WTC11 (cell line): ENCODE data around the gene SLC19A1. TPM values are rescaled to one million over a fixed set of nuclear protein-coding genes. Genes with fewer than 3 reads are reported as not detected.
"Not testable (repeated sequence)": the region's sequence is repeated elsewhere in the genome, so short reads cannot be mapped to it uniquely, and the experiment has no call there.

ENCODE experiments used
- ATAC-seq: fragments of 200-7000 bp; cut with Tn5 transposase; 2 replicates; pipeline ENCODE4 v1.10.0; 2021; ENCODE audit warnings: mild to moderate bottlenecking, moderate library complexity
- CTCF ChIA-PET: fragments of 300-600 bp; sonication (Branson Sonifier 250); formaldehyde crosslinking; loops from one replicate; lab custom pipeline; 2021; ENCODE audit warnings: antibody characterized with exemption; lab: Charles Lee
- POLR2A ChIA-PET: fragments of 350-600 bp; sonication (Branson Sonifier 250); formaldehyde crosslinking; loops from one replicate; lab custom pipeline; 2021; ENCODE audit warnings: antibody characterized with exemption; lab: Charles Lee
- DNase-seq: peaks from one replicate; pipeline ENCODE4 v3.0.0; 2021; ENCODE audit warnings: low spot score
- H3K27ac Mint-ChIP-seq: 2 replicates; pipeline ENCODE4 v1.8.0; 2021; ENCODE audit warnings: mixed read lengths
- H3K27me3 Mint-ChIP-seq: 2 replicates; pipeline ENCODE4 v1.8.0; 2021; ENCODE audit warnings: low read depth, mild to moderate bottlenecking, moderate library complexity, mixed read lengths
- H3K36me3 Mint-ChIP-seq: 2 replicates; pipeline ENCODE4 v1.8.0; 2021; ENCODE audit warnings: mixed read lengths
- H3K4me1 Mint-ChIP-seq: 2 replicates; pipeline ENCODE4 v1.8.0; 2022; ENCODE audit warnings: mixed read lengths
- H3K4me3 Mint-ChIP-seq: 2 replicates; pipeline ENCODE4 v1.8.0; 2021; ENCODE audit warnings: mild to moderate bottlenecking, moderate library complexity, mixed read lengths
- H3K9me3 Mint-ChIP-seq: 2 replicates; pipeline ENCODE4 v1.8.0; 2021; ENCODE audit warnings: mixed read lengths
- AFF4 ChIP-seq: sonication (generic); formaldehyde crosslinking; IDR thresholded peaks from 2 replicates; pipeline ENCODE4 v1.8.1; 2023; ENCODE audit warnings: mild to moderate bottlenecking, missing genetic modification reagents, borderline replicate concordance
- ATF1 ChIP-seq: sonication (generic); formaldehyde crosslinking; IDR thresholded peaks from 2 replicates; pipeline ENCODE4 v1.8.1; 2023; ENCODE audit warnings: mild to moderate bottlenecking, moderate library complexity, missing genetic modification reagents
- GRHL2 ChIP-seq: fragments of 250-450 bp; sonication (Bioruptor Pico); IDR thresholded peaks from 2 replicates; pipeline ENCODE4 v1.8.0; 2022; ENCODE audit warnings: mild to moderate bottlenecking, moderate library complexity; ENCODE audit not compliant: insufficient replicate concordance, severe bottlenecking
- GTF2I ChIP-seq: fragments of 250-450 bp; sonication (Bioruptor Pico); conservative IDR thresholded peaks from 2 replicates; pipeline ENCODE4 v1.4.0; 2021; ENCODE audit warnings: mild to moderate bottlenecking
- JUN ChIP-seq: sonication (generic); formaldehyde crosslinking; IDR thresholded peaks from 2 replicates; pipeline ENCODE4 v1.8.0; 2023; ENCODE audit warnings: mild to moderate bottlenecking, missing genetic modification reagents
- MLX ChIP-seq: sonication (generic); formaldehyde crosslinking; IDR thresholded peaks from 2 replicates; pipeline ENCODE4 v1.8.1; 2023; ENCODE audit warnings: mild to moderate bottlenecking, missing genetic modification reagents, moderate library complexity
- PRRX2 ChIP-seq: fragments of 250-450 bp; sonication (Bioruptor Pico); IDR thresholded peaks from 2 replicates; pipeline ENCODE4 v1.8.0; 2021; ENCODE audit warnings: mild to moderate bottlenecking
- RORB ChIP-seq: fragments of 250-450 bp; sonication (Bioruptor Pico); IDR thresholded peaks from 2 replicates; pipeline ENCODE4 v1.9.0; 2021; ENCODE audit warnings: mild to moderate bottlenecking
- TEAD4 ChIP-seq: sonication (generic); formaldehyde crosslinking; IDR thresholded peaks from 2 replicates; pipeline ENCODE4 v1.8.0; 2022; ENCODE audit warnings: mild to moderate bottlenecking, missing genetic modification reagents
- ZNF317 ChIP-seq: sonication (generic); formaldehyde crosslinking; IDR thresholded peaks from 2 replicates; pipeline ENCODE4 v1.8.1; 2023; ENCODE audit warnings: low read depth, mild to moderate bottlenecking, moderate library complexity, missing genetic modification reagents, borderline replicate concordance
- total RNA-seq: library from RNA; stranded (reverse); gene quantifications from 3 replicates; pipeline ENCODE4 v1.2.3, GENCODE V29; 2021
- TF ChIP-seq, protein P1 (sequence below): sonication (generic); formaldehyde crosslinking; IDR thresholded peaks from 2 replicates; pipeline ENCODE4 v1.8.1; 2023; ENCODE audit warnings: mild to moderate bottlenecking, missing genetic modification reagents
- TF ChIP-seq, protein P2 (sequence below): sonication (generic); formaldehyde crosslinking; IDR thresholded peaks from 2 replicates; pipeline ENCODE4 v1.8.0; 2022; ENCODE audit warnings: mild to moderate bottlenecking, missing genetic modification reagents
- TF ChIP-seq, protein P3 (sequence below): sonication (generic); formaldehyde crosslinking; IDR thresholded peaks from 2 replicates; pipeline ENCODE4 v1.8.1; 2022; ENCODE audit warnings: low read depth, missing genetic modification reagents, borderline replicate concordance
- TF ChIP-seq, protein P4 (sequence below): fragments of 200-600 bp; IDR thresholded peaks from 2 replicates; pipeline ENCODE4 v1.8.0; 2022; ENCODE audit warnings: antibody characterized with exemption
- TF ChIP-seq, protein P5 (sequence below): sonication (generic); formaldehyde crosslinking; conservative IDR thresholded peaks from 2 replicates; pipeline ENCODE4 v1.8.1; 2023; ENCODE audit warnings: mild to moderate bottlenecking, low read depth, missing genetic modification reagents, moderate library complexity
- TF ChIP-seq, protein P6 (sequence below): sonication (generic); formaldehyde crosslinking; IDR thresholded peaks from 2 replicates; pipeline ENCODE4 v1.8.1; 2023; ENCODE audit warnings: mild to moderate bottlenecking, missing genetic modification reagents, moderate library complexity

Gene SLC19A1
- total RNA-seq, 1 experiment from 2014 or later: 29.8 TPM

DNA sequence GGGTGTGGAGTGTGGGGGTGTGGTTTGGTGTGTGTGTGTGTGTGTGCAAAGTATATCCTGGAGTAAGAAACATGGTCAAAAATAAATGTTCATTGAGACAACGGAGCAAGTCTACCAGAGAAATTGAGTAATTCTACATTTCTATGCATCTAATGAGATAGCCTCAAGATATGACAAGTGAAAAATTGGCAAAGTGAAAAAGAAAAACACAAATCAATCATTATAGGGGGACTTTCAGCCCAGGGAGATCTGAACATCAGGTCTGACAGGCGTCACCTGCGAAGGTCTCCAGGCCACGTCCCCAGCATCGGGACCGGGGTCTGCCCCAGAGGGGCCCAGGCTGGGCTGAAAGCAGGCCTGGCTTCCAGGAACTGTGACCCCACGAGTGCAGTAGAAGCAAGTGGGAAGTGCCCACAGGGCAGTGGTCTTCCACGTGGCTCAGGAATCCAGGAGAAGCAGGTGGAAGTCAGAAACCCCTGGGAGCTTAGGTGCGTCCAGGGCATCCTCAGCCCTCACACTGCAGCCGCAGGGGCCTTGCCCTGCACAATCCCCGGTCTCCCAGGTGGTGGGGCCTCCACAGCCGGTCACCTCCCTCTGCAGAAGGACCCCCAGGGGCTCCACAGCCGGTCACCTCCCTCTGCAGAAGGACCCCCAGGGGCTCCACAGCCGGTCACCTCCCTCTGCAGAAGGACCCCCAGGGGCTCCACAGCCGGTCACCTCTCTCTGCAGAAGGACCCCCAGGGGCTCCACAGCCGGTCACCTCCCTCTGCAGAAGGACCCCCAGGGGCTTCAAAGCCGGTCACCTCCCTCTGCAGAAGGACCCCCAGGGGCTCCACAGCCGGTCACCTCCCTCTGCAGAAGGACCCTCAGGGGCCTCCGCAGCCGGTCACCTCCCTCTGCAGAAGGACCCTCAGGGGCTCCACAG, 40.9 kb downstream of the SLC19A1 start:
- DNase-seq, H3K4me3 Mint-ChIP-seq, POLR2A ChIA-PET, H3K27ac Mint-ChIP-seq, H3K4me1 Mint-ChIP-seq, CTCF ChIA-PET, H3K27me3 Mint-ChIP-seq, ATAC-seq: not testable (repeated sequence)
- peaks cover 19% of the 10 kb centered on the region for H3K9me3 Mint-ChIP-seq
- H3K36me3 Mint-ChIP-seq: peaks cover 36% of the 10 kb centered on the region

- H3K27ac Mint-ChIP-seq: no peak overlapping the region
- H3K4me3 Mint-ChIP-seq: no peak overlapping the region
- no peaks in the 10 kb centered on the region for H3K27me3 Mint-ChIP-seq
- no peak for ATAC-seq
- H3K9me3 Mint-ChIP-seq: peaks cover 19% of the 10 kb centered on the region
- CTCF ChIA-PET: no interaction called here
- no peaks in the 10 kb centered on the region for H3K4me1 Mint-ChIP-seq
- POLR2A ChIA-PET: no interaction called here
- TF ChIP-seq, protein P1, sequence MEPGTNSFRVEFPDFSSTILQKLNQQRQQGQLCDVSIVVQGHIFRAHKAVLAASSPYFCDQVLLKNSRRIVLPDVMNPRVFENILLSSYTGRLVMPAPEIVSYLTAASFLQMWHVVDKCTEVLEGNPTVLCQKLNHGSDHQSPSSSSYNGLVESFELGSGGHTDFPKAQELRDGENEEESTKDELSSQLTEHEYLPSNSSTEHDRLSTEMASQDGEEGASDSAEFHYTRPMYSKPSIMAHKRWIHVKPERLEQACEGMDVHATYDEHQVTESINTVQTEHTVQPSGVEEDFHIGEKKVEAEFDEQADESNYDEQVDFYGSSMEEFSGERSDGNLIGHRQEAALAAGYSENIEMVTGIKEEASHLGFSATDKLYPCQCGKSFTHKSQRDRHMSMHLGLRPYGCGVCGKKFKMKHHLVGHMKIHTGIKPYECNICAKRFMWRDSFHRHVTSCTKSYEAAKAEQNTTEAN (CRISPR knock-in tag): no peak
- TF ChIP-seq GRHL2: no peak
- no peak for TF ChIP-seq GTF2I (CRISPR knock-in tag)
- no peak for TF ChIP-seq ZNF317 (CRISPR knock-in tag)
- TF ChIP-seq, protein P2, sequence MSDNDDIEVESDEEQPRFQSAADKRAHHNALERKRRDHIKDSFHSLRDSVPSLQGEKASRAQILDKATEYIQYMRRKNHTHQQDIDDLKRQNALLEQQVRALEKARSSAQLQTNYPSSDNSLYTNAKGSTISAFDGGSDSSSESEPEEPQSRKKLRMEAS (CRISPR knock-in tag): no peak
- TF ChIP-seq, protein P3, sequence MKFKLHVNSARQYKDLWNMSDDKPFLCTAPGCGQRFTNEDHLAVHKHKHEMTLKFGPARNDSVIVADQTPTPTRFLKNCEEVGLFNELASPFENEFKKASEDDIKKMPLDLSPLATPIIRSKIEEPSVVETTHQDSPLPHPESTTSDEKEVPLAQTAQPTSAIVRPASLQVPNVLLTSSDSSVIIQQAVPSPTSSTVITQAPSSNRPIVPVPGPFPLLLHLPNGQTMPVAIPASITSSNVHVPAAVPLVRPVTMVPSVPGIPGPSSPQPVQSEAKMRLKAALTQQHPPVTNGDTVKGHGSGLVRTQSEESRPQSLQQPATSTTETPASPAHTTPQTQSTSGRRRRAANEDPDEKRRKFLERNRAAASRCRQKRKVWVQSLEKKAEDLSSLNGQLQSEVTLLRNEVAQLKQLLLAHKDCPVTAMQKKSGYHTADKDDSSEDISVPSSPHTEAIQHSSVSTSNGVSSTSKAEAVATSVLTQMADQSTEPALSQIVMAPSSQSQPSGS: no peak
- TF ChIP-seq MLX (CRISPR knock-in tag): no peak
- TF ChIP-seq, protein P4, sequence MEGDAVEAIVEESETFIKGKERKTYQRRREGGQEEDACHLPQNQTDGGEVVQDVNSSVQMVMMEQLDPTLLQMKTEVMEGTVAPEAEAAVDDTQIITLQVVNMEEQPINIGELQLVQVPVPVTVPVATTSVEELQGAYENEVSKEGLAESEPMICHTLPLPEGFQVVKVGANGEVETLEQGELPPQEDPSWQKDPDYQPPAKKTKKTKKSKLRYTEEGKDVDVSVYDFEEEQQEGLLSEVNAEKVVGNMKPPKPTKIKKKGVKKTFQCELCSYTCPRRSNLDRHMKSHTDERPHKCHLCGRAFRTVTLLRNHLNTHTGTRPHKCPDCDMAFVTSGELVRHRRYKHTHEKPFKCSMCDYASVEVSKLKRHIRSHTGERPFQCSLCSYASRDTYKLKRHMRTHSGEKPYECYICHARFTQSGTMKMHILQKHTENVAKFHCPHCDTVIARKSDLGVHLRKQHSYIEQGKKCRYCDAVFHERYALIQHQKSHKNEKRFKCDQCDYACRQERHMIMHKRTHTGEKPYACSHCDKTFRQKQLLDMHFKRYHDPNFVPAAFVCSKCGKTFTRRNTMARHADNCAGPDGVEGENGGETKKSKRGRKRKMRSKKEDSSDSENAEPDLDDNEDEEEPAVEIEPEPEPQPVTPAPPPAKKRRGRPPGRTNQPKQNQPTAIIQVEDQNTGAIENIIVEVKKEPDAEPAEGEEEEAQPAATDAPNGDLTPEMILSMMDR: no peak
- DNase-seq: no peak
- peaks cover 47% of the 10 kb centered on the region for H3K36me3 Mint-ChIP-seq
Observed at GRCh38 chr21:45499970-45500577, 42.2 kb downstream of the SLC19A1 start.

GRCh38 chr21:45499201-45499750, 43.0 kb downstream of the SLC19A1 start:
- H3K4me1 Mint-ChIP-seq: no peaks in the 10 kb centered on the region
- peaks cover 47% of the 10 kb centered on the region for H3K36me3 Mint-ChIP-seq
- ATAC-seq: no peak
- no peak overlapping the region for H3K27ac Mint-ChIP-seq
- peaks cover 19% of the 10 kb centered on the region for H3K9me3 Mint-ChIP-seq
- no peak for DNase-seq
- POLR2A ChIA-PET: no interaction called here
- H3K4me3 Mint-ChIP-seq: no peak overlapping the region
- H3K27me3 Mint-ChIP-seq: no peaks in the 10 kb centered on the region
- CTCF ChIA-PET: no interaction called here
- TF ChIP-seq, protein P5, sequence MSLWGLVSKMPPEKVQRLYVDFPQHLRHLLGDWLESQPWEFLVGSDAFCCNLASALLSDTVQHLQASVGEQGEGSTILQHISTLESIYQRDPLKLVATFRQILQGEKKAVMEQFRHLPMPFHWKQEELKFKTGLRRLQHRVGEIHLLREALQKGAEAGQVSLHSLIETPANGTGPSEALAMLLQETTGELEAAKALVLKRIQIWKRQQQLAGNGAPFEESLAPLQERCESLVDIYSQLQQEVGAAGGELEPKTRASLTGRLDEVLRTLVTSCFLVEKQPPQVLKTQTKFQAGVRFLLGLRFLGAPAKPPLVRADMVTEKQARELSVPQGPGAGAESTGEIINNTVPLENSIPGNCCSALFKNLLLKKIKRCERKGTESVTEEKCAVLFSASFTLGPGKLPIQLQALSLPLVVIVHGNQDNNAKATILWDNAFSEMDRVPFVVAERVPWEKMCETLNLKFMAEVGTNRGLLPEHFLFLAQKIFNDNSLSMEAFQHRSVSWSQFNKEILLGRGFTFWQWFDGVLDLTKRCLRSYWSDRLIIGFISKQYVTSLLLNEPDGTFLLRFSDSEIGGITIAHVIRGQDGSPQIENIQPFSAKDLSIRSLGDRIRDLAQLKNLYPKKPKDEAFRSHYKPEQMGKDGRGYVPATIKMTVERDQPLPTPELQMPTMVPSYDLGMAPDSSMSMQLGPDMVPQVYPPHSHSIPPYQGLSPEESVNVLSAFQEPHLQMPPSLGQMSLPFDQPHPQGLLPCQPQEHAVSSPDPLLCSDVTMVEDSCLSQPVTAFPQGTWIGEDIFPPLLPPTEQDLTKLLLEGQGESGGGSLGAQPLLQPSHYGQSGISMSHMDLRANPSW (CRISPR knock-in tag): no peak
- TF ChIP-seq PRRX2 (CRISPR knock-in tag) (no peak), GRHL2 (no peak), AFF4 (CRISPR knock-in tag) (no peak), ATF1 (no peak), RORB (CRISPR knock-in tag) (no peak), TEAD4 (CRISPR knock-in tag) (no peak), JUN (CRISPR knock-in tag) (no peak)
- TF ChIP-seq, protein P6, sequence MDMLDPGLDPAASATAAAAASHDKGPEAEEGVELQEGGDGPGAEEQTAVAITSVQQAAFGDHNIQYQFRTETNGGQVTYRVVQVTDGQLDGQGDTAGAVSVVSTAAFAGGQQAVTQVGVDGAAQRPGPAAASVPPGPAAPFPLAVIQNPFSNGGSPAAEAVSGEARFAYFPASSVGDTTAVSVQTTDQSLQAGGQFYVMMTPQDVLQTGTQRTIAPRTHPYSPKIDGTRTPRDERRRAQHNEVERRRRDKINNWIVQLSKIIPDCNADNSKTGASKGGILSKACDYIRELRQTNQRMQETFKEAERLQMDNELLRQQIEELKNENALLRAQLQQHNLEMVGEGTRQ (CRISPR knock-in tag): no peak
